CD4-positive, alpha-beta T cell (primary cell): ENCODE results near the gene ASIC4. TPM values are rescaled to one million over a fixed set of nuclear protein-coding genes. Genes with fewer than 3 reads are reported as not detected.

Experiments
- ATAC-seq: fragments of 200-7000 bp; cut with Tn5 transposase; one replicate; pipeline ENCODE4 v1.10.0; 2022; ENCODE audit warnings: mild to moderate bottlenecking; ENCODE audit not compliant: poor library complexity
- CTCF ChIA-PET: fragments of 350-600 bp; sonication (Branson Sonifier 250); formaldehyde crosslinking; loops from one replicate; lab custom pipeline; 2021; ENCODE audit warnings: antibody characterized with exemption, inconsistent platforms; lab: Charles Lee
- POLR2A ChIA-PET: fragments of 350-600 bp; sonication (Branson Sonifier 250); formaldehyde crosslinking; loops from one replicate; lab custom pipeline; 2021; ENCODE audit warnings: antibody characterized with exemption, inconsistent platforms; lab: Charles Lee
- DNase-seq, 14 experiments: peaks; one replicate each; pipeline ENCODE4 v3.0.0-alpha.2; 2013 to 2020; ENCODE audit warnings: mixed read lengths in 2 of 14
- H3K27ac ChIP-seq, 2 donors: one replicate each; pipeline versions ENCODE4 v1.5.1 to v1.7.0; 2013; ENCODE audit warnings: low read length in 2 of 2, low read depth in 1 of 2, mild to moderate bottlenecking in 1 of 2
- H3K27me3 ChIP-seq, 2 experiments: 1 replicate in 1 of 2; 2 replicates in 1 of 2; pipeline versions ENCODE4 v1.6.1 to v1.7.0; 2013; ENCODE audit warnings: low read length in 2 of 2, control low read depth in 1 of 2, mild to moderate bottlenecking in 1 of 2, moderate library complexity in 1 of 2; ENCODE audit not compliant: insufficient read depth in 2 of 2, control insufficient read depth in 1 of 2
- H3K36me3 ChIP-seq: one replicate; pipeline ENCODE4 v1.6.1; 2013; ENCODE audit warnings: low read length, control low read depth; ENCODE audit not compliant: insufficient read depth
- H3K4me1 ChIP-seq: one replicate; pipeline ENCODE4 v1.6.1; 2013; ENCODE audit warnings: low read length, control low read depth; ENCODE audit not compliant: insufficient read depth
- H3K4me3 ChIP-seq: one replicate; pipeline ENCODE4 v1.5.1; 2013; ENCODE audit warnings: mild to moderate bottlenecking, low read length, moderate library complexity
- H3K9me3 ChIP-seq, 2 experiments: 1 replicate in 1 of 2; 2 replicates in 1 of 2; pipeline versions ENCODE4 v1.6.1 to v1.7.0; 2013; ENCODE audit warnings: low read length in 2 of 2, mild to moderate bottlenecking in 2 of 2, control low read depth in 1 of 2, moderate library complexity in 1 of 2; ENCODE audit not compliant: control insufficient read depth in 1 of 2, insufficient read depth in 1 of 2
- H3K27ac Mint-ChIP-seq: one replicate; pipeline ENCODE4 v1.8.0; 2020; ENCODE audit warnings: mixed read lengths
- H3K27me3 Mint-ChIP-seq: one replicate; pipeline ENCODE4 v1.8.0; 2021; ENCODE audit warnings: mixed read lengths
- H3K36me3 Mint-ChIP-seq: one replicate; pipeline ENCODE4 v1.8.0; 2021; ENCODE audit warnings: low read depth, mixed read lengths
- H3K4me1 Mint-ChIP-seq: one replicate; pipeline ENCODE4 v1.8.0; 2021; ENCODE audit warnings: low read depth, mixed read lengths
- H3K4me3 Mint-ChIP-seq: one replicate; pipeline ENCODE4 v1.8.0; 2020; ENCODE audit warnings: mild to moderate bottlenecking, mixed read lengths
- H3K9me3 Mint-ChIP-seq: one replicate; pipeline ENCODE4 v1.8.0; 2020; ENCODE audit warnings: mixed read lengths
- CTCF ChIP-seq: fragments of 200-600 bp; IDR thresholded peaks from one replicate; pipeline ENCODE4 v1.8.0; 2022; ENCODE audit warnings: antibody characterized with exemption, mild to moderate bottlenecking
- intact Hi-C, 2 experiments: fragments of 100-400 bp; cut with DNase I in 1 of 2; cut with micrococcal nuclease in 1 of 2; formaldehyde crosslinking; loops; one replicate each; pipeline versions ENCODE4 v1.15.1 to v1.9.0; 2023 to 2025; cut with DNase I, micrococcal nuclease
- total RNA-seq, 174 experiments: library from RNA in 2 of 174; stranded (reverse) in 2 of 174; gene quantifications; one replicate each; pipeline ENCODE4 v1.2.3 and lab custom pipeline; 2021 to 2026

ASIC4 gene
- total RNA-seq, 2 experiments from 2014 or later, result 0.08 to 0.17 TPM

- no peak for ATAC-seq
- ChIA-PET POLR2A (no interaction called here), CTCF (no interaction called here)
- Histone ChIP-seq H3K27ac (no peak overlapping the region), H3K27me3 (peaks cover 56 to 98% of the 10 kb centered on the region in 2 experiments), H3K4me1 (peaks cover 19% of the 10 kb centered on the region), H3K4me3 (no peak overlapping the region), H3K9me3 (peaks cover 0 to 17% of the 10 kb centered on the region in 2 experiments), H3K36me3 (no peaks in the 10 kb centered on the region)
- Mint-ChIP-seq H3K9me3 (no peaks in the 10 kb centered on the region), H3K27me3 (peaks cover 82% of the 10 kb centered on the region), H3K4me1 (peaks cover 22% of the 10 kb centered on the region), H3K4me3 (no peak overlapping the region), H3K36me3 (no peaks in the 10 kb centered on the region), H3K27ac (no peak overlapping the region)
- intact Hi-C loops, result no loop called here
- TF ChIP-seq CTCF, result no peak
- no peak for DNase-seq
These were observed 2.6 kb downstream of the ASIC4 start for GRCh38 chr2:219516888-219517287.

- DNase-seq (no peak), ATAC-seq (no peak)
- Mint-ChIP-seq H3K9me3 (no peaks in the 10 kb centered on the region), H3K27me3 (peaks cover 79% of the 10 kb centered on the region), H3K27ac (no peak overlapping the region), H3K36me3 (no peaks in the 10 kb centered on the region), H3K4me1 (peaks cover 26% of the 10 kb centered on the region), H3K4me3 (no peak overlapping the region)
- no peak overlapping the region for H3K27ac ChIP-seq
- no peak overlapping the region for H3K4me3 ChIP-seq
- peaks cover 28% of the 10 kb centered on the region for H3K4me1 ChIP-seq
- H3K36me3 ChIP-seq, result no peaks in the 10 kb centered on the region
- no peak for TF ChIP-seq CTCF
- POLR2A ChIA-PET, result no interaction called here
- peaks cover 0 to 11% of the 10 kb centered on the region in 2 experiments for H3K9me3 ChIP-seq
- intact Hi-C loops, result no loop called here
- peaks cover 50 to 96% of the 10 kb centered on the region in 2 experiments for H3K27me3 ChIP-seq
- CTCF ChIA-PET, result interaction anchor here (1.4 kb wide), 1 partner anchor 8 kb away, joined by 3 read pairs; no protein-coding TSS in a partner anchor
These were observed 3.9 kb downstream of the ASIC4 start for GRCh38 chr2:219517954-219518778.

- Mint-ChIP-seq H3K27me3 (peaks cover 80% of the 10 kb centered on the region), H3K4me1 (peaks cover 20% of the 10 kb centered on the region), H3K27ac (no peak overlapping the region), H3K4me3 (no peak overlapping the region), H3K36me3 (no peaks in the 10 kb centered on the region), H3K9me3 (no peaks in the 10 kb centered on the region)
- POLR2A ChIA-PET, result no interaction called here
- CTCF ChIA-PET, result interaction anchor here (1.4 to 2.2 kb wide), 2 partner anchors 10 kb away, joined by 3 to 10 read pairs; no protein-coding TSS in a partner anchor
- no peak for ATAC-seq
- no peaks in the 10 kb centered on the region for H3K36me3 ChIP-seq
- intact Hi-C loops, result no loop called here
- peaks cover 22% of the 10 kb centered on the region for H3K4me1 ChIP-seq
- peaks cover 0 to 6% of the 10 kb centered on the region in 2 experiments for H3K9me3 ChIP-seq
- DNase-seq, result no peak
- no peak overlapping the region for H3K4me3 ChIP-seq
- H3K27me3 ChIP-seq, result peaks cover 50 to 97% of the 10 kb centered on the region in 2 experiments
- TF ChIP-seq CTCF, result no peak
- H3K27ac ChIP-seq, result no peak overlapping the region
These were observed 5.2 kb downstream of the ASIC4 start for GRCh38 chr2:219519526-219519916.
